Muscle layer of colon (tissue), 2 donors: ENCODE results near the gene APCDD1L.

Experiments used
- H3K27ac ChIP-seq: one replicate; pipeline ENCODE4 v1.7.0; 2013; ENCODE audit warnings: low read depth, mild to moderate bottlenecking, low read length, moderate library complexity
- H3K27me3 ChIP-seq, 2 donors: one replicate each; pipeline ENCODE4 v1.7.0; 2013; ENCODE audit warnings: low read length in 2 of 2, mild to moderate bottlenecking in 2 of 2; ENCODE audit not compliant: insufficient read depth in 2 of 2, control insufficient read depth in 1 of 2
- H3K36me3 ChIP-seq: one replicate; pipeline ENCODE4 v1.7.0; 2013; ENCODE audit warnings: mild to moderate bottlenecking, low read length; ENCODE audit not compliant: insufficient read depth
- H3K4me1 ChIP-seq: one replicate; pipeline ENCODE4 v1.7.0; 2013; ENCODE audit warnings: mild to moderate bottlenecking, low read length; ENCODE audit not compliant: insufficient read depth
- H3K4me3 ChIP-seq, 2 donors: one replicate each; pipeline ENCODE4 v1.7.0; 2013; ENCODE audit warnings: low read length in 2 of 2, low read depth in 1 of 2, mild to moderate bottlenecking in 1 of 2, moderate library complexity in 1 of 2
- H3K9ac ChIP-seq: one replicate; pipeline ENCODE4 v1.7.0; 2013; ENCODE audit warnings: low read length
- H3K9me3 ChIP-seq: one replicate; pipeline ENCODE4 v1.7.0; 2013; ENCODE audit warnings: mild to moderate bottlenecking, low read length
- donor health status: abdominal sarcoma.
- donor health status: Adenocarcinoma of cecum.

Gene APCDD1L

DNA sequence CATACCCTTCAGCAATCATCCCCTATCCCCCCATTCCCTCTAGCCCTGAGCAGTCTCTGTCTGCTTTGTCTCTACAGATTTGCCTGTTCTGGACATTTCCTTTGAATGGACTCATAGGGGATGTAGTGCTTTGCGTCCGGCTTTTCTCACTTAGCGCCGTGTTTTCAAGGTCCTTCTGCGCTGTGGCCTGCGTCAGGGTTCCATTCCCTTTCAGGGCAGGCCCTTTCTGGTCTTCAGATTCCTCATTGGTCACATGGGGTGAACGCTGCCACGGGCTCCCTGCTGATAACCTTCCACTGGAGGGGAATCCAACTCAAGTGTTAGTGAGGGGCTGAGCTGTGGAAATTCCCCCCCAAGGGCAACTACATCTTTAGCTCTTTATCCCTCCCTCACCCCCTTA lies 36.4 kb upstream of the APCDD1L start:
- peaks cover 16% of the 10 kb centered on the region for H3K4me1 ChIP-seq

DNA sequence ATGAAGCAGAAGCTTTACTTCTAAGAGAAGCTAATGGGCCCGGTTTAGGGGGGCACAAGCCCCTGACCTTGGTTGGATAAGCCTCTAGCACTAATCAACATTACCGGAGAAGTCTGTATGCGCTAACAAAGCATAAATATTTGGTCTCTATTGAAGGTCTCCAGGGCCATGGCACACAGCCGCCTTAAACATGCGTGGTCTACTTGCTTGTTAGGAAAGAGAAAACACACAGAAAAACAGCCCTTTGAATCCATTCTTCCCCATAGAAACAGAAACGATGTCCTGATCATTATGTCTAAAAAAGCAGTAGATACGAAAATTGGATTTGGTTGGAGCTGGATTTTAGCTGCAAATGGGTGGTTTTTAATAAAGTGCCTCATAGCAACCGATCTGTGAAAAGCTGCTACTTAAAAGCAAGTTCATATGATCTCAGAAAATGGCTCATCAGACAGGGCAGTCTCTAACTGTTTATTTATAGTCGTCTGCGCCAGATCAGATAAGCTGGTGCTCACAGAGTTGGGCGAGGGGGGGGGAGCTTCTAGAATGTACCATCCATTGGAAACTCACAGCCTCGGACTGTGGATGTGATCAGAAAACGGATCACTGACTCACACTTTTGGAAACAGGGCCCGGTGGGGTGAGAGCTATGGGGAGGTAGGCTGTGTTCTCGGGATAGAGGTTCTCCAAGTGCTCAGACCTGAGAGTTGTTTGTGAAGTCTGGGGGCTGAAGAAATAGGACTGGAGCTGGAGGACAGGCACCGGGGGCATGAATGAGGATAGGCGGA lies 35.3 kb upstream of the APCDD1L start:
- H3K9me3 ChIP-seq, result no peaks in the 10 kb centered on the region
- H3K27ac ChIP-seq, result no peak overlapping the region
- no peak overlapping the region for H3K4me3 ChIP-seq
- H3K9ac ChIP-seq, result no peak overlapping the region
- H3K36me3 ChIP-seq, result no peaks in the 10 kb centered on the region
- no peaks in the 10 kb centered on the region for H3K27me3 ChIP-seq
- peaks cover 15% of the 10 kb centered on the region for H3K4me1 ChIP-seq

More for the DNA sequence above, 36.4 kb upstream of the APCDD1L start:
- Histone ChIP-seq H3K9ac (no peak overlapping the region), H3K4me3 (no peak overlapping the region), H3K27ac (no peak overlapping the region), H3K9me3 (no peaks in the 10 kb centered on the region), H3K27me3 (no peaks in the 10 kb centered on the region), H3K36me3 (no peaks in the 10 kb centered on the region)

DNA sequence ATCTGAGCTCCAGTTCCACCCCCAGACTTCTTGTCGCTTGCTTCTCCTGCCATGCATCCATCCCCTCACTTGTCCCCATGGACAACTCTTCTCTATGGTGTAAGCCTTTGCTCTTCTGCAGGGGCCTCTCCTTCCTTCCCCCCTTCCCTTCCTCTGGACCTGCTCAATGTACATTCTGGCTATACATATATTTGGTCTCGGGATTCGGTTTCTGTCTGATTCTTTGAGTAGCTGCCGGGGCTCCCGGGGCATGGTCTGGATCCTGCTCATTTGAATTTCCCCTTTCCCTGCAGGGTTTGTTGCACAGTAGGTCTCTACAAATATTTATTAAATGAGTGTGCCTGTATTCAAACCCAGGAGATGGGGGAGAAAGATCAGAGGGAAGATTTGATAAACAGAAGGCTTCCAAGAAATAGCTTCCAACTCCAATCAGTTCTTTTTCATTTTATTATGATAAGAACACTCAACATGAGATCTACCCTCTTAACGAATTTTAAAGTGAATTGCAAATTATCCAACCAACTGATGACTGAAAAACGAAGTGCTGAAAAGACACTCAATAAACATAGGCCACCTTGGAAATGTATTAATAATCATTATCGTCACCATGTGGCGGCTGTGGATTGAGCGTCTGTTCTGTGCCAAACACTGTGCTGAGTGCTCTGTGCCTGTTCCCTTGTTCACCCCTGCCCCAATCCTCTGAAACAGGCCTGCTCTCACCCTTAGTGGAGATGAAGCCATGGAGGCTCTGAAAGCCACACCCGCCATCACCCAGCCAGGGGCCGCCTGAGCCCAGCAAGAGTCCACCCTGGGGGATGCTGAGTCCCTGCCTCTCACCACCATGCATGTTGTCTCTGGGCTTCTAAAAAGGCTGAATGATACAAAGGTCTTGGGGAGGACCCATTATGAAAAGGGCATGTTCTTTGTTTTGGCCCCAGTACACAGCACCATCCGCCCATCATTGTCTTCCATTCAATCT lies 34.3 kb upstream of the APCDD1L start:
- Histone ChIP-seq H3K4me1 (peaks cover 8% of the 10 kb centered on the region), H3K4me3 (no peak overlapping the region), H3K9ac (no peak overlapping the region), H3K36me3 (no peaks in the 10 kb centered on the region), H3K9me3 (no peaks in the 10 kb centered on the region), H3K27ac (no peak overlapping the region), H3K27me3 (no peaks in the 10 kb centered on the region)

DNA sequence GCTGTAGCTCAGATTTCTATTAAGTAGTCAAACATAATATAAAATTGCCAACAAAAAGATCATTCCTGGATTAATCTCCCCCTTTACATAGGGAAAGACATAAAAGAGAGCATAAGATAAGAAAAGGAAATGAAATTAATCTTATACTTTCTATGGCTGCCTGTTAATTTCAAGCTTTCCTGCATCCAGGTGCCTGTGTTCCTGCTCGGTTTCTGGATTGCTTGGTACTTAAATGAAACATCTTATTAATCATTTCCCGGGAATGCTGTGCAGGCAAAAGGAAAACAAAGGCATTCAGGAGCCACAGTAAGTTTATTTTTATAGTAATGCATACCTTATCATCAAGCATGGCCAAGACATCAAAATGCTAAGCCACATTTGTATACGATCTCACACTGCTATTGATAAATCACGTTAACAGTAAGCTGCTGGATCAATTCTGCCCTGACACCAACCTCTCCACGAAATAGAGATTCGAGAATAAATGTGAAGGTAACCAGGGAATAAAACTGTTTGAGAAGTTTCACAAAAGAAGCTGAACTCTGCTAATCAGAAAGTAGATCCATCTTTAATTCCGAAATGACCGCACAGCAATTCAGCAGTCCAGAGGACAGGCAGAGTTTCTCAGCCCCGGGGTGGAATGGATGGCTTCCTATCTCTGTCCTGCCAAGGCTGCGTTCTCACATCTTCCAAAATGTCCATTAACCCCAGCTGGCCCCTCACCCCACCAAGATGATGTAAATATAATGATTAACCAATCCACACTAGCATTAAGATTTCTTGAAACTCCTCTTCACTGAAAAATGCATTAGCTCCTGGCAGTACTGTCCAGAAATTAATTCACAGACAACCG lies 32.6 kb upstream of the APCDD1L start:
- H3K27ac ChIP-seq, result no peak overlapping the region
- H3K27me3 ChIP-seq, result no peaks in the 10 kb centered on the region
- H3K36me3 ChIP-seq, result no peaks in the 10 kb centered on the region
- H3K4me1 ChIP-seq, result no peaks in the 10 kb centered on the region
- no peak overlapping the region for H3K9ac ChIP-seq
- no peak overlapping the region for H3K4me3 ChIP-seq
- no peaks in the 10 kb centered on the region for H3K9me3 ChIP-seq

DNA sequence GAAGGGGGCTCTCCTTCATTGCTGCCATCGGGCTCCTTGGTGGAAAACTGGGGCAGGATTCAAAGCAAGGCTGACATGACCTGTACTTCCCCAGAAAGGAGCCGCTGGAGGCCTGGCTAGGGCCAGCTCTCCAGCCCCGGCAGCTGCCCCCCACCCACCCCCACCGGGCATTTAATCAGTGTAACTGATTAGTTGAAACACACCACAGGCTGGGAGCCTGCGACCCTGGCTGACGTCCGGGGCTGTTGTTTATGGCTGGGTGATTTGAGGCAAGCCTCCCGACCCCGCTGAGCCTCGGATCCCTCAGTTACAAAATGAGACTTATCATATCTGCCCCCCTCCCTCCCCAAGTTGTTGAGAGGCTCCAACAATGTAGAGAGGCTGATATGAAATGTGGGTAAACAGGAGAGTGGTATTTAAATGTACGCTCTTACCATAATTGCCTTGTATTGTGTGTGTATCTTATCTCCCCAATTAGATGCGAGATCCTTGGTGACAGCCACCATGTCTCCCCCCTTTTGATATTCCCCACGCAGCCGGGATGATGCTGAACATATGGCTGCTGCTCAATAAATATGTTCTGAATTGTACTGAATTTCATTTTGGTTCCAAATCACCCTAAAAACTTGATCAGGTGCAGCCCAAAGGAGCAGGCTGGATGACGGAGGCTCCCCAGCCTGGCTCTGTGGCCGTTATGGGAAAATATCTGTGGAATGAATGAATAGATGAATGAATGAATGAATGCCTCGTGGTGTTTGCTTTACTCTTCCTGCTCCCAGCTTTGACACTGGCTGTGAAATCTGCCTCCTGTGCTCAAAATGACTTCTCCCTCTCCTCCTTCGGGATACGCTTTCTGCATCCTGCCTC lies 31.8 kb upstream of the APCDD1L start:
- Histone ChIP-seq H3K27me3 (no peaks in the 10 kb centered on the region), H3K27ac (no peak overlapping the region), H3K4me1 (no peaks in the 10 kb centered on the region), H3K4me3 (no peak overlapping the region), H3K36me3 (no peaks in the 10 kb centered on the region), H3K9me3 (no peaks in the 10 kb centered on the region), H3K9ac (no peak overlapping the region)

DNA sequence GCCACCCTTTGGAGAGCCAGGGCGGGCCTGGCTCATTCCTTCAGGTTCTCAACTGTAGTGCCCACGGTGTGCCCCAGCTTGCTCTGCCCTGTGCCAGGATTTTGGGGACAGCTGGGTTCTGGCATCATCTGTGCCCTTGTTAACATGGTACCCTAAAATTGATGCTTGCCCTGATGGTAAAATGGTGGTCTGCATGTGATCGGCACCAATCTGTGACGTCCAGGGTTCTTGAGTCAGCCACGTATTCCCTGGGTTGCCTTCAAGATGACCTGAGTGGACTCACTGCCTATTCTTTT lies 31.2 kb upstream of the APCDD1L start:
- no peaks in the 10 kb centered on the region for H3K9me3 ChIP-seq
- H3K36me3 ChIP-seq, result no peaks in the 10 kb centered on the region
- H3K4me1 ChIP-seq, result no peaks in the 10 kb centered on the region
- no peak overlapping the region for H3K4me3 ChIP-seq
- no peak overlapping the region for H3K27ac ChIP-seq
- H3K27me3 ChIP-seq, result no peaks in the 10 kb centered on the region
- H3K9ac ChIP-seq, result no peak overlapping the region

DNA sequence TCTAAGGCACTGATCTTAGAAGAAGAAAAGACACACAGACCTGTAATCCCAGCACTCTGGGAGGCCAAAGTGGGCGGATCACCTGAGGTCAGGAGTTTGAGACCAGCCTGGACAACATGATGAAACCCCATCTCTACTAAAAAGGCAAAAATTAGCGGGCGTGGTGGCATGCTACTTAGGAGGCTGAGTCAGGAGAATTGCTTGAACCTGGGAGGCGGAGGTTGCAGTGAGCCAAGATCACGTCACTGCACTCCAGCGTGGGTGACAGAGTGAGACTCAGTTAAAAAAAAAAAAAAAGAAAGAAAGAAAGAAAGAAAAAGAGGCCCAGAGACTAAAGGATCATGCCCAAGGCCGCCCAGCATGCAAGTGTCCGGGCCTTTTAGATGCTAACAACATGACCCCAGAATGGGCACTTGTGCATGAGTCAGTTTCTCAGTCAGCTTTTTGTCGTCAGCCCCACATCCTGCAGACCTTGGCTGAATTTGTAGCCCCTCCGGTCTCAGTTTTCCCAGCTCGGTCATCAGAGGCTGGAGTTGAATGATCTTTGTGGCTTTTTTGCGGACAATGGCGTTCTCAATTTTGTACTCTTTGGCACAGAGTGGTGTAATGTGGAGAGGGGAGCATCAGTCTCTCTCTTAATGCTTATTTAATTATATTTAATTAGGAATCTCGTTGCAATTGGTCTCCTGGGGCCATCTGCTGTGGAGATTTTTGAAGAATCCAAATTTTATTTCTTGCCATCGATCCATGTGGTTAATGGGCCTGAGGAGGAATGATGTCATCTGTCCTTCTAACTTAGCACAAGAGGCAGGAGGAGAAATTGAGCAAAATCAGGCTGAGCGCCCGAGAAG lies 30.6 kb upstream of the APCDD1L start:
- H3K4me1 ChIP-seq, result no peaks in the 10 kb centered on the region
- H3K9me3 ChIP-seq, result no peaks in the 10 kb centered on the region
- H3K4me3 ChIP-seq, result no peak overlapping the region
- no peaks in the 10 kb centered on the region for H3K36me3 ChIP-seq
- no peaks in the 10 kb centered on the region for H3K27me3 ChIP-seq
- H3K9ac ChIP-seq, result no peak overlapping the region
- no peak overlapping the region for H3K27ac ChIP-seq

DNA sequence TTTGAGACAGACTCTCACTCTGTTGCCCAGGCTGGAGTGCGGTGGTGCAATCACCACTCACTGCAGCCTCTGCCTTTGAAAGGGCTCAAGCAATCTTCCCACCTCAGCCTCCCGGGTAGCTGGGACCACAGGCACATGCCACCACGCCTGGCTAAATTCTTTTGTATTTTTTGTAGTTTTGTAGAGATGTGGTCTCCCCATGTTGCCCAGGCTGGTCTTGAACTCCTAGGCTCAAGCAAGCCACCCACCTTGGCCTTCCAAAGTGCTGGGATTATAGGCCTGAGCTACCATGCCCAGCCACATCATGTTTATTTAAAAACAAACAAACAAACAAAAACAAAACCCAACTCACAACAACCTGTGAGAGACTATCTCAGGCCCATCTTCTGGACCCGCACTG lies 29.7 kb upstream of the APCDD1L start:
- H3K4me1 ChIP-seq, result no peaks in the 10 kb centered on the region

DNA sequence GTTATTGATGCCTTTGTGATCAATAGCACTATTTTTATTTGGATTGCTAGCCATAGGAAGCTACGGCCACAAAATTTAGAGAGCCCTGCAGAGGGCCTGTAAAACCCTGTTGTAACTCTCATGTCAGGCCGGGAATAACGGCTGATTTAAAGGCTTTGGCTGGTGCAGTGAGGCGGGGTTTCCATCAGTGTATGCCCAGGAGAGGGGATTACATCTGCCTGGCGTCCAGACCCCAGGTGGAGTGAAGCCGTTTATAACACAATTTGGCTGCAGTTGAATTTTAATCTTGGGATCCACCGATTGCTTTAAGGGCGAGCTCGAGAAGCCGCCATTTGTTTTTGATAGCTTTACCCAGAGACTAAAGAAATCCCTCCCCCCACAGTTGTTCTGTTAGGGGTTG lies 29.1 kb upstream of the APCDD1L start:
- H3K4me1 ChIP-seq, result no peaks in the 10 kb centered on the region
- no peaks in the 10 kb centered on the region for H3K27me3 ChIP-seq
- no peaks in the 10 kb centered on the region for H3K36me3 ChIP-seq
- H3K27ac ChIP-seq, result no peak overlapping the region
- no peaks in the 10 kb centered on the region for H3K9me3 ChIP-seq
- H3K9ac ChIP-seq, result no peak overlapping the region
- no peak overlapping the region for H3K4me3 ChIP-seq

More for the DNA sequence above, 29.7 kb upstream of the APCDD1L start:
- no peaks in the 10 kb centered on the region for H3K36me3 ChIP-seq
- no peaks in the 10 kb centered on the region for H3K27me3 ChIP-seq
- no peak overlapping the region for H3K27ac ChIP-seq
- no peak overlapping the region for H3K4me3 ChIP-seq
- H3K9ac ChIP-seq, result no peak overlapping the region
- no peaks in the 10 kb centered on the region for H3K9me3 ChIP-seq

DNA sequence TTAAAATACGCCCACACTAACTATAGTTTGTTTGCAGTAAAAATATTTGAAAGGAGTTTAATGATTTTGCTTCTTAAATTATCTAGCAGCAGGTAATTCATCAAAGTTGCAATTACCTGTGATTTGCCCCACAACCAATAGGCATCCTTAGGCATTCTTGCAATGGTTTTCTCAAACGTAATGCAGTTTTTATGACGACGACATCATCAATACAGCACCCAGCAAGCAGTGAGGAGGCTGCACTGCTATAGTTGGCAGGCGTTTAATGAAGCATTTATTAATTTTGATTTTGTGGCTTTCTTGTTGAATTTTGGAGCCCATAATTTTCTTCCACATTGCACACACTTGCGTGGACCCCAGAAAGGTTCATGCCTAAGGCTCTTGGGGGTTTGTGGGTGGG lies 28.1 kb upstream of the APCDD1L start:
- H3K9ac ChIP-seq, result no peak overlapping the region
- H3K4me1 ChIP-seq, result no peaks in the 10 kb centered on the region
- H3K9me3 ChIP-seq, result no peaks in the 10 kb centered on the region
- no peak overlapping the region for H3K4me3 ChIP-seq
- H3K27me3 ChIP-seq, result no peaks in the 10 kb centered on the region
- H3K36me3 ChIP-seq, result no peaks in the 10 kb centered on the region
- no peak overlapping the region for H3K27ac ChIP-seq
